HTR-8/SVneo (cell line): ENCODE results near the gene IGDCC3.
A peak's percentile ranks its signal among the peaks of the same experiment; 100 is the strongest.
"Not testable (repeated sequence)": the region's sequence is repeated elsewhere in the genome, so short reads cannot be mapped to it uniquely, and the experiment has no call there.

Source experiments
- DNase-seq: peaks from one replicate; pipeline ENCODE4 v3.0.0; 2011; ENCODE audit warnings: low spot score, mixed read lengths; ENCODE audit not compliant: insufficient read length
- FAIRE-seq: peaks from 2 replicates; lab custom pipeline; 2011; peaks lifted over from hg19 to GRCh38; lab: Jason Lieb, UNC

The IGDCC3 gene

DNA sequence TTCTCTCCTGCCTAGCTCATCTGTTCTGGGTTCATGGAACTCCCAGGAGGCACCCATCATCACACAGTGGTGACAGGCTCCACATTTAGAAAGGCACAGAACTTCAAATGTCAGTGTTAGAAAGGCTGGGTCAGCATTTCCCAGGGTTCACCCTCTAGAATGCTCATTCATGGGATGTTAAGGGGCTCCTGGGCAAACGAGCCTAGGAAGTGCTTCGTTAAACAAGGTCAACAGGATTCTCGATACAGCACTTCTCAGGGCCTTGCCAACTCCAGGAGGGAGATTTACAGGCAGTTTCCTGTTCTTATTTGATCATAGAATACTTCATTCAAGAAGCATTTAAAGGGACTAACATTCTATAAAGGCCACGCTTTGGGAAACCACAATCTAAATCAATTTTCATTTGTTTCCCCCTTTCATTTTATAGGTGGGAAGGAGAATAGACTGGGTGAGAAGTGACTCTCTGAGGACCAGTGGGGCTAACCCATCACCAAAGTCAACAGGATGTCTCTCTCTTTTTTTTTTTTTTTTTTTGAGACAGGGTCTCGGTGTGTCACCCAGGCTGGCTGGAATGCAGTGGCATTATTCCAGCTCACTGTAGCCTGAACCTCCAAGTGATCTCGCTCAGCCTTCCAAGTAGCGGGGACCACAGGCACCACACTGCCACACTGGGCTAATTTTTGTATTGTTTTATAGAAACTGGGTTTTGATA lies 30.7 kb upstream of the IGDCC3 start:
- FAIRE-seq = no peak
- no peak for DNase-seq

DNA sequence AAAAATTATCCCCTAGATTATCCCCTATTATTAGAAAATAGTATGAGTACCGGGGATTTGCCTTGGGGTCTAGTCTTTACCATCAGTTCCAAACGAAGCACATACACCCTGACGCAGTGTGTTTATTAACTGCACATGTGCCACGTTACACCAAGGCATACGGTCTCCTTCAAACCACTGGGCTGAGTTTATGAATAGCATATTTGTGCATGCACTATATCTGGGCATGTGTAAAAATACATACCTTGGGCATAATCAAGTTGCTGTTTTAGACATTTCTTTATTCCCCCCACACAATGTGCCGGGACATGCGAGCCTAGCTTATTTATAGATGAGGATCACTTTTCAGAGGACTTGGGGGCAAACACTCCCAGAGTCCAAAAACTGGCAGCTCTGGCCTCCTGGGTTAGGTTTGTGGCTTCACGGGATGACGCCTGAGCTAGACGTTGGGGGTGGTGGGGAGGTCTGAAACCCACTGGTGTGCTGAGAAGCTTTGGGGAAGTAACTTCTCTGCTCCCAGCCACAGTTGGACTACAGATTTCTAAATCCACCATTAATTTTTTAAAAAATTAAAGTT lies 28.7 kb upstream of the IGDCC3 start:
- DNase-seq = no peak
- no peak for FAIRE-seq

DNA sequence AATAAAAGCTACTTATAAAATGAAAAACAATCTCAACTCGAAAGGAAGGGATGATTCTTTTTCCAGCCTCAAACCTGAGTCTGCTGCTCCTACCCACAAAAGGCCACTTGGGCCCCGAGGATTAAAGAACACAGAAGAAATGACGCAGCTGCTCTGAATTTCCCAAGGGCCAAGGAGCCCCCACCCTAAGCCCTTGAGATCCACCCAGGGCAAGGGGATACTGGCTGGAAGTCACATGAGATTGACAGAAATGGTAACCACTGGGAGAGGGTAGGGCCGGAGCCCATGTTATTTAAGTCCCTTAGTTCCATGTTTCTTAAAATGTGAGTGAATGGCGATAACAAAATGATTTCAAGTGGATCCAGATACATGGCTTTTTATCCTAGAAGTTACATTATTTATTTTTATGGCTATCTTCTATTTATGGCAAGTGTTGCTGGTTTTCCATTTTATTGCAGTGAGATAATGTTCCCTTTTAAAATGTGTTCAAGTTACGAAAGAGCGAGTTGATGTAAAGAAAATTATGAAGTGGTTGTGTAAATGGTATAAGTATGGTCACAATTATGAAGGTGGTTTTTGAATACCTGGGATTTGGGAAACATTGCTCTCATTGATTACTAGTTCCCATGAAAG lies 28.1 kb upstream of the IGDCC3 start:
- DNase-seq (no peak), FAIRE-seq (no peak)

DNA sequence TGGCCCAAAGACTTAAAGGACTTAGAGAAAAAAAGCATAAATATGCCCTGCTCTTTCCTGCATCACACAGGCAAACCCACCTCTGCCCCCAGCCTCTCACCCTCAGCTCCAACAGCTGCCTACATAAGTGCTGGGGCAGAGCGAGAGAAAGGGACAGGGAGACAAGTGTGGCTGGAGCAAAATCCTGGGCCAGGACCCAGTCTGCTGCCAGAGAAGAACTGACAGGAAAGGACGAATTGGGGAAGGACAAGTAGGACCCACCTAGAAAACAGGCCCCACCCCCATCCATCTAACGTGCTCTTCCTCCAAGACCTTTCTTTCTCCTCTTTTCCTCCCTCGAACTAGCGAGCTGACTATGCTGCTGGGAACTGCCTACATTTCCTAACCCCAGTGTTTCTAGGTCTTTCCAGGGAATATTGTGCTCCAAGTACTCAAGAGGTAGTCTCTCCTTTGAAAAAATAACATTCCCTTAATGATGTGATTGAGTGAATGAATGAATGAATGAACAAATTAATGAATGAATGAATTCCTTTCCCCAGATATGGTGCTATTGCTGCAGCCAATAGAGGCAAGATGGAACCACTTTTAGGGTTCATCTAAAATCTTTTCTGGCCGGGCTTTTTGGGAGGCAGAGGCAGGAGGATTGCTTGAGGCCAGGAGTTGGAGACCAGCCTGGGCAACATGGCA lies 26.5 kb upstream of the IGDCC3 start:
- DNase-seq = no peak
- FAIRE-seq = no peak

DNA sequence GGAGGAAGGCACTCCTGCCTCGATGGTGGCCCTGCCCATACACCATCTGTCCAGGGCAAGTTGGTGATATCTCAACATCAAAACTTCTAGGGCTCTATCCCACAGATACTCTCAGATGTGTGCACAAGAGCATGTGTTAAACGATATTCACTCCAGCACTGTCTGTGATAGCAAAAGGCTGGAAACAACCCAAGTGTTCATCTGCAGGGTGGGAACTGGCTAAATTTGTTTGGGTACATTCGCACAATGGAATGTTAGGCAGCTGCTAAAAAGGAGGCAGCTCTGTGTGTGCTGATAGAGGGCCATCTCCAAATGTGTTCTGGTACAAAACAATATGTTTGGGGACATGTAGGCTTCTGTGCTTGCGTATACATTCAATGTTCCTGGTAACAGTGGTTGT lies 25.2 kb upstream of the IGDCC3 start:
- FAIRE-seq = no peak
- no peak for DNase-seq

DNA sequence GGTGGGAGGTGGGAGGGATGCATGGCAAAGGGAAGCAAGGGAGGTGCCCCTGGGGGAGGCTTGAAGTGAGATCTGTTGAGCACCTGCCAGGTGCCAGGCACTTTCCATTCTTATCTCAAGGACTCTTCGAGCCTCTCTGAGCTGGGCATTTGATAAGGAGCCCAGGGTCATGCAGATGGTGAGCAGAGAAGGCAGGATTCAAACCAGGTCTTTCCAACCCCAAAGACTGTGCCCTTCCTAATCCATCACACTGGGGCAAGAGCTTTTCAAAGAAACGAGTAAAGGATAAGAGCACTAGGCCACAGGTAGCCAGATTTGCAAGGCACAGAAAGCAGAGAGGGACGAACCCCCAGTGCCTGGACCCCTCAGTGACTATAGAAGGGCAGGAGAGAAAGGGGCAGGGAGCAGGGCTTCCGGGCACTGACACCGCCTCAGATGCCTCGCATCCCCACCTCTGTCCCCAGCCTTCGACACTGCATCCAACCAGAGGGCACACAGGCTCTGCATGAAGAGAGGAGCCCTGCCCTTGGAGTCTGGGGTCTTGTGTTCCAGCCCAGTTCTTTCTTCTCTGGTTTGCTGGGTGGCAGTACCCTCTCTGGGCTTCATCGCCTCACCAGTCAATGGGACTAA lies 23.9 kb upstream of the IGDCC3 start:
- DNase-seq = no peak
- no peak for FAIRE-seq

DNA sequence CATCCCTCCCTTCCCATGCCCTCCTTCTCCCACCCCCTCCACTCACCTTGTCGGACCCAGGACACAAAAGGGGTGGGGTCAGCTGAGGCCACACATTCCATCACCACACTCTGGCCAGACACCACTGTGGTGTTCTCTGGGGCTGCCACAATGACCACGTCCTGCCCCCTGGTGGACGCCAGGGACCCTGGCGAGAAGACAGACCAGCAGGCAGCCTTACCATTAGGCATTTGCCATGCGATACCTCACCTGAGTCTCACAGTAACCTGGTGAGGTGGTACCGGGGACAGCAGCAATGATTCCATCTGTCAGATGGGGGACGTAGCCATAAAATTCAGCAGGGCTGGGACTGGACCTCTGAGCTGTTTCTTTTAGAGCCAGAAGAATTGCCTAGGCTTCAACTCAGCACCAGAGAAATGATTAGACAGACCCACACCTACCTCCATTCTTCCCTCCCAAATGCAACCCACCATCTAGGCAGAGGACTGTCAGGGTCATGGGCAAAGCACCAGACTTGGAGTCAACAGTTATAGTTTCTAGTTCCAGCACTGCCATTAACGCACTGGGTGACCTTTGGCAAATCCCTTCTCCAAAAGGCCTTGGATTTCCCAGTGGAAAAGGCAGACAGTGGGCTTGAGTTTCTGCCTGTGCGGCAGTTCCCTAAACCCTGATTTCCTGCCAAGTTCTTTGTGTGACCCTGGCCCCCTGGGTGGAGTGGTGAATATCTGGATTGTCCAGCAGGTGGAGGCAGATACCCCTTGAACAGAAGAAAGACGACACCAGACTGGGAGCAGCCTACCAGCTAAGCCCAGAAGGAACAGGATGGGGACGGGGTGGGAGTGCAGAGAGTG lies 23.2 kb upstream of the IGDCC3 start:
- DNase-seq (peak; percentile 91), FAIRE-seq (peak; percentile 71)

DNA sequence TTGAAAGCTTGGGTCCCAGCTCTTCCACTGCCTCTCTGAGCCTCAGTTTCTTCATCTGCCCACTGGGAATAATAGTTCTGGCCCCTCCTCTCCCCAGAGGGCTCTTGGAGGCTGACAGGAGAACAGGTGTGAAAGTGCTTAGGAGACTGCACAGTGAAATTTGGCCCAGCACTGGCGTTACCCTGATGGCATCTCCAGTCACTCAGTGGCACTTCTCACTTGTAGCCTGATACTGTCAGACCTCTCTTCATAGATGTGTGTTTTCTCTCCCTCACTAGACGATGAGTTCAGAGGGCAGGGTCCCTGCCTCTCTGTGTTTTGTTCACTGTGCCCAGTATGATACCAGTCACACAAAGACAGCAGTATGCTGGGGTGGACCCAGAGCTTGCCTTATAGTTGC lies 22.2 kb upstream of the IGDCC3 start:
- no peak for FAIRE-seq
- DNase-seq = no peak

DNA sequence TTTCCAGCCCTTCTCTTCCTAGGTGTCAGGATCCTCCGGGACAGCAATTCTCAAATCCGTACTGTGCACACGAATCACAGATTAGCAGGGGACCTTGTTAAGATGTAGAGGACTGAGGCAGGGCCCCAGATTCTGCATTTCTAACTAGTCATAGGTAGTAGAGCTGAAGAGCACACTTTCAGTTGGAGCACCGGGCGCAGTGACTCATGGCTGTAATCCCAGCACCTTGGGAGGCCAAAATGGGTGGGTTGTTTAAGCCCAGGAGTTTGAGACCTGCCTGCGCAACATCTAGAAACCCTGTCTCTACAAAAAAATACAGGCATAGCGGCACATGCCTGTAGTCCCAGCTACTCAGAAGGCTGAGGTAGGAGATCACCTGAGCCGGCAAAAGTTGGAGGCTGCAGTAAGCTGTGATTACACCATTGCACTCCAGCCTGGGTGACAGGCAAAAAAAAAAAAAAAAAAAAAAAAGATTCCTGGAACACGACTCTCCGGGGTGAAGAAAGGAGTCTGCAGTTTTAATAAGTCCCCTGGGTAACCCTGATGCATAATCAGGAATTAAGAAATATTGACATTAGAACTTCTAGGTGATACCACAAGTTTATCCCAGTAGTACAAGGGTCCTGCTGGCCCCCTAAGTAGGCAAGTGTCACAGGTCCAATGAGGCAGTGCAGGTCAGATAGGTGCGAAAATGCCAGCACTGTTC lies 21.4 kb upstream of the IGDCC3 start:
- DNase-seq (no peak), FAIRE-seq (no peak)

DNA sequence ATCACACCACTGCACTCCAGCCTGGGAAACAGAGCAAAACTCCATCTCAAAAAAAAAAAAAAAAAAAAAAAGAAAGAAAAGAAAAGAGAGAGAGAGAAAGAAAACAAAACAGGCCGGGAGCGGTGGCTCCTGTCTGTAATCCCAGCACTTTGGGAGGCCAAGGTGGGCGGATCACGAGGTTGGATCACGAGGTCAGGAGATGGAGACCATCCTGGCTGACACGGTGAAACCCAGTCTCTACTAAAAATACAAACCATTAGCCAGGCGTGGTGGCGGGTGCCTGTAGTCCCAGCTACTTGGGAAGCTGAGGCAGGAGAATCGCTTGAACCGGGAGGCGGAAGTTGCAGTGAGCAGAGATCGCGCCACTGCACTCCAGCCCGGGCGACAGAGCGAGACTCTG lies 20.7 kb upstream of the IGDCC3 start:
- FAIRE-seq, DNase-seq: not testable (repeated sequence)

DNA sequence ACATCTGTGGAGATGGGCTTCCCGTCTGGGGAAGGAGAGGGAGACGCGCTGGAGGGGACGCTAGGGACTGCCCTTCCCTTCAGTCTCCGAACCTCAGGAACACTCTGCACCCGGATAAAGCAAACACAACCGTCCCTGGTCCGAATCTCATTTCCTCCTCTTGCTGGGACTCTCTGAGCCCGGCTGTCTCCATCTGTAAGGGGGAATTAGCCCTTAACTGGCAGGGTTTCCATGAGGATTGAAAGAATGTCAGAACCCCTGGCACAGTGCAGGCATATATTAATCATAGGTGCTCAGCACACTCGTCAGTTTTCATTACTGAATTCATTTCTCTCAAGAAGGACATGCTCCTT lies 19.1 kb upstream of the IGDCC3 start:
- DNase-seq = no peak
- no peak for FAIRE-seq

DNA sequence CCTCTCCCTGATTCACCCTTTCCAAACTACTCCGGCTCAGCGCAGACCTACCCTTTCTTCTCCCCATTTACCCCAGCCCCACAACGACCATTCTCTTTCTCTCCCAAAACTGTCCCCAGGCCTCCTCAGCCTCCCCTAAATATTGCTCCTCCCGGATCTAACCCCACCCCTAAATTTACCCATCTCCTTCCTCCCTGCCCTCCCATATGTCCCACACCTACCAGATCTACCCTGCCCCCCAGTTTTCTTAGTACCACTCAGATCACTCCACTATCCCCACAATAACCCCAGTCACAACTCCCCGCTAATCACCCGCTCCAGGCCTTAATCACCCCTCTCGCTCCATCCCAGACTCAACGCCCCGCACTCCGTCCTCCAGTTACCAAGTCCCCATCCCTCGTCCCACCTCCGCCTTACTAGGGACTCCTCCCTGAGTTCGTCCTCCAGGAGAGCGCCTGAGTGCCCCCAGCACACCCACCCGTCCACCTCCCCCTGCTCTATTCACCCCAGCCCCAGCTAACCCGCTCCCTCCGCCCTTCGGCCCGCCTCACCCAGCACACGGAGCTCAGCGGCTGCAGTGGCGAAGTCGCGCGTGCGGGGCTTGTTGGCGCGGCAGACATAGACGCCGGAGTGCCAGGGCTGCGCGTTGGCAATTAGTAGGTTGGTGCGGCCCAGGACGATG lies 18.6 kb upstream of the IGDCC3 start:
- DNase-seq = no peak
- FAIRE-seq = no peak

DNA sequence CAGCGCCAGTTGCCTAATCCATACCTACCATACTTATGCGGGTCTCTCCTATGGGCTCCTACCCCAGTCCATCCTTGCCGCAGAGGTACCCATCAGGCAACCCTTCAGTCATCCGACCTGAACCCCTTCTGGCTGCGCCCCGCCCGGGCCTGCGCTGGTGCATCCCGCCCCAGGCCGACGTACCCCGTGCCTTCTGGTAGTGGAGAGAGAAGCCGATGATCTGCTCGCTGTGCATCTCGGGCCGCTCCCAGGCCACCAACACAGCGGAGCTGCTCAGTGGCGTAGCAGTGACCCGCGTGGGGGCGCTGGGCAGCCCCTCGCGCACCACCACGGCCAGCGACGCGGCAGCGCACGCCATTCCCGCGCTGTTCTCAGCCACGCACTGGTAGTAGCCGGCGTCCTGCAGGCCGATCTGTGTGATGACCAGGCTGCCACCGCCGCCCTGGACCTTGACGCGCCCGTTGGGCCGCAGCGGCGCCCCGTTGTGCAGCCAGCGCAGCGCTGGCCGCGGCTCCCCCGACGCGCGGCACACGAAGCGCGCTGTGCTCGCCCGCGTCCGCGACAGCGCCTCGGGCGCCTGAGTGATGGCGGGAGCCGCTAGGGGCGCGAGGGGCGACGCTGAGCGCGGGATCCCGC lies 17.9 kb upstream of the IGDCC3 start:
- FAIRE-seq = no peak
- no peak for DNase-seq

DNA sequence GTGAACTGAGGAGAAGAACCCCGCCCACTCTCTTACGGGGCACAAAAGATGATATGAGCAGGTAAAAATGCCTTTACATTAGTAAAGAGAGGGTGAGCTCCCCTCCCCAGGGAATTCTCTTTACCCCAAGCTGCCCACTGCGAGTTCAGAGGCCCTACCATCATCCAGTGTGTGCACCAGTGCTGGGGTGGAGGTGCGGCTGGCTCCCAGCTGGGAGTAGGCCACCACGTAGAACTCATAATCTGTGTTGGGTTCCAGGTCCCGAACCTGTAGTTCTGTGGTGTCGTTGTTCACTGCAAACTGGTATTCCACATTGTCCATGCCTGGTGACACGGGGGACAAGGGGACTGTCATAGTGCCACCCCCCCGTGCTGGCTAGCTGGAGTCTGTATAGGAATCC lies 17.1 kb upstream of the IGDCC3 start:
- no peak for DNase-seq
- FAIRE-seq = no peak

DNA sequence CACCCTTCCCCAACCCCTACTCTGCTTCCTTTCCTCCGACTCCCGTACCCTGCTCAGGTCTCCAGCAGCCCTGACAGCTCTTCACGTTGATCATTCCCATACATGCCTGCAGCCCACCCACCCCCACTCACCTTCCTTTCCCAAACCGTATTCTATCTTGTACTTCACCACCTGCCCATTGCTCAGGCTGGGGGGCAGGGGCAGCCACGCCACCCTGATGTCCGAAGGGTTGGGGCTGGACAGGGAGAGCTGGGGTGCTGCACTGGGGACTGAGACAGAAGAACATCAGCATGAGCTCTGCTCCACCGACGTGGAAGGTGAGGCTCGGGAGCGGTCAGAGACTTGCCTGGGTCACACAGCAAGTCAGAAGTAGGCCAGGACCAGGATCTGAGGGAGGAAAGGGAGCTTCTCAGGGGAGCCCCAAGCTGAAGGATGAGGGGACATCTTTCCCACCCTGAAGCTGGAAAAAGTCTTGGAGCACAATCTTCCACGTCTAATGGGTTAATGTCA lies 16.5 kb upstream of the IGDCC3 start:
- no peak for DNase-seq
- FAIRE-seq = no peak

DNA sequence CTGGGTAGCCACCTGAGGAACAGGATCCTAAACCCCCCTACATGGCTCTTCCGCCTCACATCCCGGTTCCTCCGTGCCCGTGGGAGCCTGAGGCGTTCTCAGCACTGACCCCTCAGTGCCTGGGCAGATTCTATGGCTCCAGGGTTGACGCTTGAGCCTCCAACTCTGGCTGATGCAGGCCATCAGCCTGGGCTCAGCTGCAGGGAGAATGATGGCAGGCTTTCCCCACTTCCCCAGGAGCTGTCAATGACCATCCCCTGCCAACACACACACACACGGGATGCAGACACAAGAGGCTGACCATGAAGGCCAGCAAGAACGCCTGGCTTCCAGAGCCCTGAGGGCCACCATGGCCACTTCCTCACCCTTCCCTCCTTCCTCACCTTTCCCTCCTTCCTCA lies 15.8 kb upstream of the IGDCC3 start:
- no peak for DNase-seq
- no peak for FAIRE-seq

DNA sequence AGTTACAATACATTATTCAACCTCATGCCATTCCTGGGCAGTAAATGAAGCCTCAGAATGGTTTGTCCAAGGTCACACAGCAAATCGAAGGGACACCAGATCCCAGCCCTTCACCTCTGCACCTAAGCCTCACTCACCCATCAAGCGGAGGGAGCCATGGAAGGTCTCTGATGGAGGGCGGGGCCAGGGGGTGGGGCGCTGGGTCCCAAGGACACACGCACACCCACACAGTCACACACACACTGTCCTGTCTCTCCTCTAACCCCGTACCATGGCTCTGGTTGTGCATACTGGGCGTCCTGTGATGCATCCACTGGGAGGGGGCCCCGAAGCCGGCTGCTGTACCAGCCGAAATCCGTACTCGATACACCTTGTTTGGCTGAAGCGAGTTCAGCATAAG lies 15.3 kb upstream of the IGDCC3 start:
- FAIRE-seq (no peak), DNase-seq (no peak)

DNA sequence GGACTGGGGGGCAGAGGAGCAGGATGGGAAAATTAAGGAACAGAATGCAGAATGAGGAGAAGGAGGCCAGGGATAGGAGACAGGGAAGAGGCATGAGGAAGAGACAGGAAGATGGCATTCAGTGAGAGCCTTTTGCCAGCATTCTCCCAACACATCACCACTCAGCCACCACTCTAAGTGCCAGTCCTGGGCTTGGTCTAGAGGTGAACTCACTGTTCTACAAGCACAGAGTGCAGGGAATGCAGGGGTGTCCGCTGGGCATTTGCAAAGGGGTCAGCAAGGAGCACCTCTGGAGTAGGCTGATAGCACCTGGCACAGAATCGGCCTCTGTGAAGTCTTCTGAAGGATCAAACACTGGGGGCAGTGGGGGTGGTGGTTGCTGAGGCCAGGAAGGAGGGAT lies 14.6 kb upstream of the IGDCC3 start:
- FAIRE-seq (no peak), DNase-seq (no peak)
